Peyer's patch (tissue), 4 donors: Measurements from ENCODE around the gene PLA2G2C.

Experiments
- CTCF ChIP-seq, 6 experiments: fragments of 450-650 bp in 4 of 6; fragments of 200-600 bp in 2 of 6; sonication (generic) in 1 of 6; IDR thresholded peaks; one replicate each; pipeline ENCODE4 v1.5.1; 2017 to 2019; ENCODE audit warnings: antibody characterized with exemption in 6 of 6, mild to moderate bottlenecking in 3 of 6, moderate library complexity in 1 of 6
- POLR2A ChIP-seq, 2 donors: fragments of 450-650 bp; IDR thresholded peaks; one replicate each; pipeline ENCODE4 v1.5.1; 2017; ENCODE audit warnings: antibody characterized with exemption in 2 of 2, mild to moderate bottlenecking in 2 of 2, moderate library complexity in 2 of 2

DNA sequence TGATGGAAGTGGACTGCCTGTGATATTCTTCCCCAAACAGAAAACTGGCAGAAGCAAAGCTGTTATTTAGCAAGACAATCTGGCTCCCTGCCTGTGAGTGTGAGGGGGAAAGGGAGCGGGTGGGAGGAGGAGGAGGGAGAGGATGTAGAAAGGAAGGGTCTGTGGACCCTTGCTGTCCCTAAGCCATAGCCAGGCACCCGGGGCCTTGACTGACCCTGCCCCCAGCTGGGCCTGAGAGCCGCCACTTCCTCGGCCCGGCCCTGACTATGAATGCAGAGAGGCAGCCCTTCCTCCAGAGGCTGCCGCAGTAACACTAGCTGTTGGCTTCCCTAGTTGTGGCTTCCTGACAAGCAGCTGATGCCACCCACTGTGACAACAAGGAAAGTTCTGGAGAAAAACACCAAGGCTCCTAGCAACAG is 33.3 kb downstream of the PLA2G2C start:
- TF ChIP-seq CTCF (IDR thresholded peaks at IDR 0.05), result no peak
- TF ChIP-seq POLR2A (IDR thresholded peaks at IDR 0.05), result no peak
